DMS153 (cell line): ENCODE measurements around the gene ENPP6.

ENCODE experiments used
- DNase-seq: peaks from one replicate; lab custom pipeline; 2025; lab: John Stamatoyannopoulos, UW

ENPP6 gene

GRCh38 chr4:184104419-184105101, 113.1 kb downstream of the ENPP6 start:
- DNase-seq, result no peak

- DNase-seq, result no peak
Measured at GRCh38 chr4:184103527-184104264, 114.0 kb downstream of the ENPP6 start.

- no peak for DNase-seq
Measured at GRCh38 chr4:184102927-184103326, 114.7 kb downstream of the ENPP6 start.

- no peak for DNase-seq
Measured at GRCh38 chr4:184102488-184102887, 115.2 kb downstream of the ENPP6 start.

GRCh38 chr4:184101711-184102110, 116.0 kb downstream of the ENPP6 start:
- DNase-seq, result no peak

- no peak for DNase-seq
Measured at GRCh38 chr4:184100297-184100885, 117.3 kb downstream of the ENPP6 start.

GRCh38 chr4:184099535-184099966, 118.1 kb downstream of the ENPP6 start:
- no peak for DNase-seq

- DNase-seq, result no peak
Measured at GRCh38 chr4:184099000-184099399, 118.7 kb downstream of the ENPP6 start.

GRCh38 chr4:184097815-184098214, 119.9 kb downstream of the ENPP6 start:
- DNase-seq, result no peak

- DNase-seq, result no peak
Measured at GRCh38 chr4:184097241-184097605, 120.5 kb downstream of the ENPP6 start.

GRCh38 chr4:184096561-184097240, 121.0 kb downstream of the ENPP6 start:
- no peak for DNase-seq

- no peak for DNase-seq
Measured at GRCh38 chr4:184094532-184095159, 123.0 kb downstream of the ENPP6 start.

- no peak for DNase-seq
Measured at GRCh38 chr4:184091986-184092385, 125.7 kb downstream of the ENPP6 start.

- DNase-seq, result no peak
Measured at GRCh38 chr4:184090571-184090970, 127.1 kb downstream of the ENPP6 start.

GRCh38 chr4:184080674-184081073, 137.0 kb downstream of the ENPP6 start:
- no peak for DNase-seq

GRCh38 chr4:184074677-184075388, 142.8 kb downstream of the ENPP6 start:
- no peak for DNase-seq

GRCh38 chr4:184067931-184068554, 149.6 kb downstream of the ENPP6 start:
- DNase-seq, result no peak

- DNase-seq, result no peak
Measured at GRCh38 chr4:184066584-184067300, 150.9 kb downstream of the ENPP6 start.

GRCh38 chr4:184064877-184065276, 152.8 kb downstream of the ENPP6 start:
- DNase-seq, result no peak

GRCh38 chr4:184062769-184063168, 154.9 kb downstream of the ENPP6 start:
- no peak for DNase-seq
